Measurements from ENCODE around the gene ABCA4. TPM values are rescaled to one million over a fixed set of nuclear protein-coding genes. Genes with fewer than 3 reads are reported as not detected.

The ABCA4 gene
- total and polyA plus RNA-seq, 2 experiments from 2014 or later, result 0.20 to 3.7 TPM

GRCh38 chr1:94036730-94037129, 84.2 kb downstream of the ABCA4 start:
- Histone ChIP-seq H3K27ac (peak overlapping the region; percentile 59), H3K27me3 (replicated peaks; ENCODE audit: insufficient read depth) (no peaks in the 10 kb centered on the region)
- in situ Hi-C loops (cut with MboI), result loop anchor here (25.0 kb wide), 1 partner anchor 776 kb away; the partner anchor contains the start of gene SLC44A3

GRCh38 chr1:94033849-94034248, 87.1 kb downstream of the ABCA4 start:
- WGBS, 2 experiments (ENCODE audit: low coverage in 1 of 2, low lambda C conversion rate in 2 of 2, missing lambda C conversion rate in 2 of 2), result 40 to 46% methylated on average over 3 of the region's 3 CpGs
- in situ Hi-C loops (cut with MboI), result loop anchor here (25.0 kb wide), 1 partner anchor 778 kb away; the partner anchor contains the start of gene SLC44A3

More at GRCh38 chr1:94036730-94037129, 84.2 kb downstream of the ABCA4 start:
- peak overlapping the region; percentile 32; the same call in 1 of the 2 replicates for H3K9ac ChIP-seq
- TF ChIP-seq EZH2 (IDR thresholded peaks at IDR 0.05; ENCODE audit: insufficient read depth, poor library complexity, severe bottlenecking), result no peak
- TF ChIP-seq EZH2phosphoT487 (IDR thresholded peaks at IDR 0.05; ENCODE audit: insufficient read depth, low read depth), result no peak
- H3F3A ChIP-seq (ENCODE audit: insufficient read depth), result peaks cover 32% of the 10 kb centered on the region
- 47 to 61% methylated on average over 6 of the region's 6 CpGs for WGBS, 2 experiments (ENCODE audit: low coverage in 1 of 2, low lambda C conversion rate in 2 of 2, missing lambda C conversion rate in 2 of 2)
- no peaks in the 10 kb centered on the region for H3K79me2 ChIP-seq (ENCODE audit: insufficient read depth)
- no peaks in the 10 kb centered on the region for H3K9me3 ChIP-seq (ENCODE audit: low read depth)
- peaks cover 25% of the 10 kb centered on the region for H3K4me1 ChIP-seq (ENCODE audit: insufficient read depth)
- peak; percentile 63 for DNase-seq
- no peak overlapping the region for H3K4me2 ChIP-seq (ENCODE audit: unreplicated experiment)
- no peaks in the 10 kb centered on the region for H3K9me2 ChIP-seq (ENCODE audit: insufficient read depth)
- no peaks in the 10 kb centered on the region for H3K36me3 ChIP-seq (ENCODE audit: low read depth)
- H2AFZ ChIP-seq, result no peak overlapping the region
- no peak overlapping the region for H3K4me3 ChIP-seq
- no peaks in the 10 kb centered on the region for H4K20me1 ChIP-seq (ENCODE audit: insufficient read depth)

GRCh38 chr1:94032637-94033036, 88.3 kb downstream of the ABCA4 start:
- Histone ChIP-seq H3F3A (ENCODE audit: insufficient read depth) (no peaks in the 10 kb centered on the region; the same call in 1 of the 2 replicates), H3K9me2 (ENCODE audit: insufficient read depth) (no peaks in the 10 kb centered on the region), H3K4me1 (ENCODE audit: insufficient read depth) (peaks cover 5% of the 10 kb centered on the region), H4K20me1 (ENCODE audit: insufficient read depth) (no peaks in the 10 kb centered on the region), H2AFZ (no peak overlapping the region), H3K9ac (no peak overlapping the region), H3K36me3 (ENCODE audit: low read depth) (no peaks in the 10 kb centered on the region), H3K27me3 (replicated peaks; ENCODE audit: insufficient read depth) (no peaks in the 10 kb centered on the region), H3K79me2 (ENCODE audit: insufficient read depth) (no peaks in the 10 kb centered on the region), H3K4me2 (ENCODE audit: unreplicated experiment) (no peak overlapping the region), H3K4me3 (no peak overlapping the region), H3K27ac (no peak overlapping the region), H3K9me3 (ENCODE audit: low read depth) (no peaks in the 10 kb centered on the region)
- TF ChIP-seq EZH2 (IDR thresholded peaks at IDR 0.05; ENCODE audit: insufficient read depth, poor library complexity, severe bottlenecking) (no peak), EZH2phosphoT487 (IDR thresholded peaks at IDR 0.05; ENCODE audit: insufficient read depth, low read depth) (no peak)
- 92 to 97% methylated on average over 3 of the region's 3 CpGs for WGBS, 2 experiments (ENCODE audit: low coverage in 1 of 2, low lambda C conversion rate in 2 of 2, missing lambda C conversion rate in 2 of 2)
- in situ Hi-C loops (cut with MboI), result loop anchor here (25.0 kb wide), 1 partner anchor 780 kb away; the partner anchor contains the start of gene SLC44A3
- DNase-seq, result no peak

More at GRCh38 chr1:94033849-94034248, 87.1 kb downstream of the ABCA4 start:
- no peaks in the 10 kb centered on the region for H3K9me3 ChIP-seq (ENCODE audit: low read depth)
- H3K4me3 ChIP-seq, result no peak overlapping the region
- H2AFZ ChIP-seq, result no peak overlapping the region
- H3K9me2 ChIP-seq (ENCODE audit: insufficient read depth), result no peaks in the 10 kb centered on the region
- H3K4me1 ChIP-seq (ENCODE audit: insufficient read depth), result peaks cover 5% of the 10 kb centered on the region
- H3K27me3 ChIP-seq (replicated peaks; ENCODE audit: insufficient read depth), result no peaks in the 10 kb centered on the region
- no peak for TF ChIP-seq EZH2phosphoT487 (IDR thresholded peaks at IDR 0.05; ENCODE audit: insufficient read depth, low read depth)
- TF ChIP-seq EZH2 (IDR thresholded peaks at IDR 0.05; ENCODE audit: insufficient read depth, poor library complexity, severe bottlenecking), result no peak
- no peaks in the 10 kb centered on the region for H4K20me1 ChIP-seq (ENCODE audit: insufficient read depth)
- DNase-seq, result peak; percentile 50
- H3K79me2 ChIP-seq (ENCODE audit: insufficient read depth), result no peaks in the 10 kb centered on the region
- no peaks in the 10 kb centered on the region for H3K36me3 ChIP-seq (ENCODE audit: low read depth)
- H3K4me2 ChIP-seq (ENCODE audit: unreplicated experiment), result no peak overlapping the region
- peaks cover 5% of the 10 kb centered on the region for H3F3A ChIP-seq (ENCODE audit: insufficient read depth)
- H3K27ac ChIP-seq, result no peak overlapping the region
- no peak overlapping the region for H3K9ac ChIP-seq

- Histone ChIP-seq H3K4me3 (no peak overlapping the region), H3K9me3 (ENCODE audit: low read depth) (no peaks in the 10 kb centered on the region), H3K4me1 (ENCODE audit: insufficient read depth) (peaks cover 3% of the 10 kb centered on the region), H2AFZ (no peak overlapping the region), H3K27ac (no peak overlapping the region), H3K9me2 (ENCODE audit: insufficient read depth) (no peaks in the 10 kb centered on the region), H3K9ac (no peak overlapping the region), H3K27me3 (replicated peaks; ENCODE audit: insufficient read depth) (no peaks in the 10 kb centered on the region), H3K4me2 (ENCODE audit: unreplicated experiment) (no peak overlapping the region), H4K20me1 (ENCODE audit: insufficient read depth) (no peaks in the 10 kb centered on the region), H3K36me3 (ENCODE audit: low read depth) (no peaks in the 10 kb centered on the region), H3K79me2 (ENCODE audit: insufficient read depth) (no peaks in the 10 kb centered on the region), H3F3A (ENCODE audit: insufficient read depth) (no peaks in the 10 kb centered on the region; the same call in 1 of the 2 replicates)
- in situ Hi-C loops (cut with MboI), result loop anchor here (25.0 kb wide), 1 partner anchor 781 kb away; the partner anchor contains the start of gene SLC44A3
- TF ChIP-seq EZH2phosphoT487 (IDR thresholded peaks at IDR 0.05; ENCODE audit: insufficient read depth, low read depth), result no peak
- no peak for TF ChIP-seq EZH2 (IDR thresholded peaks at IDR 0.05; ENCODE audit: insufficient read depth, poor library complexity, severe bottlenecking)
- 94 to 96% methylated on average over 9 of the region's 9 CpGs for WGBS, 2 experiments (ENCODE audit: low coverage in 1 of 2, low lambda C conversion rate in 2 of 2, missing lambda C conversion rate in 2 of 2)
- DNase-seq, result no peak
These were observed 89.4 kb downstream of the ABCA4 start for GRCh38 chr1:94031591-94031990.
